H1 (cell line): ENCODE measurements around the gene TTLL5. TPM values are rescaled to one million over a fixed set of nuclear protein-coding genes. Genes with fewer than 3 reads are reported as not detected.

ENCODE experiments used
- CTCF ChIA-PET: fragments of 300-600 bp; sonication (Branson Sonifier 250); formaldehyde crosslinking; loops from one replicate; lab custom pipeline; 2021; ENCODE audit not compliant: partially characterized antibody; lab: Charles Lee
- POLR2A ChIA-PET: fragments of 300-600 bp; sonication (Branson Sonifier 250); formaldehyde crosslinking; loops from one replicate; lab custom pipeline; 2021; ENCODE audit warnings: inconsistent platforms; ENCODE audit not compliant: partially characterized antibody; lab: Charles Lee
- DNase-seq, 2 experiments: peaks; one replicate each; pipeline versions ENCODE4 v3.0.0 to v3.0.0-alpha.2; 2010 to 2022; ENCODE audit warnings: low spot score in 2 of 2, low read depth in 1 of 2, mixed read lengths in 1 of 2
- FAIRE-seq: peaks from 2 replicates; lab custom pipeline; 2011; peaks lifted over from hg19 to GRCh38; lab: Jason Lieb, UNC
- H2AFZ ChIP-seq: 2 replicates; pipeline ENCODE4 v1.8.1; 2012; ENCODE audit warnings: low read length, inconsistent platforms
- H2AK5ac ChIP-seq: 2 replicates; pipeline ENCODE4 v1.6.1; 2013; ENCODE audit warnings: low read depth, low read length
- H2BK120ac ChIP-seq: replicated peaks from 2 replicates; pipeline ENCODE3; 2013; ENCODE audit warnings: low read depth, low read length, inconsistent platforms
- H2BK12ac ChIP-seq: 2 replicates; pipeline ENCODE4 v1.6.1; 2013; ENCODE audit warnings: low read depth, low read length
- H2BK15ac ChIP-seq: 2 replicates; pipeline ENCODE4 v1.6.1; 2013; ENCODE audit warnings: low read length
- H2BK20ac ChIP-seq: 2 replicates; pipeline ENCODE4 v1.6.1; 2013; ENCODE audit warnings: low read length
- H2BK5ac ChIP-seq: 2 replicates; pipeline ENCODE4 v1.6.1; 2013; ENCODE audit warnings: low read depth, low read length
- H3K14ac ChIP-seq: 2 replicates; pipeline ENCODE4 v1.6.1; 2013; ENCODE audit warnings: inconsistent platforms; ENCODE audit not compliant: insufficient read length
- H3K18ac ChIP-seq: 2 replicates; pipeline ENCODE4 v1.6.1; 2013; ENCODE audit warnings: low read length; ENCODE audit errors: extremely low read depth
- H3K23ac ChIP-seq: 2 replicates; pipeline ENCODE4 v1.6.1; 2013; ENCODE audit warnings: inconsistent platforms; ENCODE audit not compliant: insufficient read length
- H3K23me2 ChIP-seq: 2 replicates; pipeline ENCODE4 v1.6.1; 2013; ENCODE audit warnings: low read depth, low read length
- H3K27ac ChIP-seq: 2 replicates; pipeline ENCODE4 v1.6.1; 2011; ENCODE audit warnings: low read depth, low read length, inconsistent platforms
- H3K27me3 ChIP-seq, 4 experiments: replicated peaks in 1 of 4; 1 replicate in 1 of 4; 2 replicates in 3 of 4; pipeline versions ENCODE4 v1.6.1 to v1.8.1; 2011 to 2013; ENCODE audit warnings: low read length in 3 of 4, mild to moderate bottlenecking in 3 of 4, inconsistent platforms in 2 of 4, mixed read lengths in 2 of 4, moderate library complexity in 1 of 4; ENCODE audit not compliant: control insufficient read depth in 3 of 4, insufficient read depth in 3 of 4; ENCODE audit errors: extremely low read depth in 1 of 4
- H3K36me3 ChIP-seq, 4 experiments: 2 replicates each; pipeline versions ENCODE4 v1.6.1 to v1.8.1; 2011 to 2013; ENCODE audit warnings: mild to moderate bottlenecking in 4 of 4, low read length in 3 of 4, moderate library complexity in 2 of 4, control low read depth in 1 of 4, inconsistent platforms in 1 of 4; ENCODE audit not compliant: insufficient read depth in 4 of 4, control insufficient read depth in 2 of 4
- H3K4ac ChIP-seq: replicated peaks from 2 replicates; pipeline ENCODE3; 2013; ENCODE audit warnings: low read length, low read depth, mixed read lengths, inconsistent platforms; ENCODE audit not compliant: insufficient read length
- H3K4me1 ChIP-seq, 4 experiments: replicated peaks in 1 of 4; 1 replicate in 1 of 4; 2 replicates in 3 of 4; pipeline versions ENCODE4 v1.6.1 to v1.8.1; 2011 to 2013; ENCODE audit warnings: low read length in 3 of 4, inconsistent platforms in 2 of 4, mixed read lengths in 1 of 4; ENCODE audit not compliant: insufficient read depth in 4 of 4, control insufficient read depth in 3 of 4
- H3K4me2 ChIP-seq, 2 experiments: 2 replicates each; pipeline versions ENCODE4 v1.6.1 to v1.8.1; 2011 to 2013; ENCODE audit warnings: low read depth in 2 of 2, low read length in 2 of 2, control low read depth in 1 of 2, inconsistent platforms in 1 of 2, mild to moderate bottlenecking in 1 of 2; ENCODE audit not compliant: insufficient read depth in 1 of 2
- H3K4me3 ChIP-seq, 4 experiments: fragments of 200-600, 300-600 bp in 1 of 4; sonication (generic), shearing (Covaris generic), sonication (Bioruptor Twin) in 1 of 4; 2 replicates each; pipeline versions ENCODE4 v1.5.1 to v1.8.1; 2011 to 2016; ENCODE audit warnings: low read length in 4 of 4, low read depth in 3 of 4, control low read depth in 2 of 4, inconsistent platforms in 2 of 4, mild to moderate bottlenecking in 2 of 4, mixed read lengths in 1 of 4, moderate library complexity in 1 of 4; ENCODE audit not compliant: insufficient read depth in 2 of 4; ENCODE audit errors: extremely low read depth in 1 of 4
- H3K56ac ChIP-seq: replicated peaks from 2 replicates; pipeline ENCODE3; 2013; ENCODE audit warnings: low read depth, mild to moderate bottlenecking, mixed read lengths, low read length, inconsistent platforms; ENCODE audit not compliant: insufficient read length
- H3K79me1 ChIP-seq: 2 replicates; pipeline ENCODE4 v1.6.1; 2013; ENCODE audit warnings: low read depth, low read length, control low read depth
- H3K79me2 ChIP-seq, 2 experiments: 2 replicates each; pipeline versions ENCODE4 v1.6.1 to v1.8.1; 2012 to 2013; ENCODE audit warnings: low read length in 2 of 2, mild to moderate bottlenecking in 2 of 2, inconsistent platforms in 1 of 2; ENCODE audit not compliant: insufficient read depth in 2 of 2, control insufficient read depth in 1 of 2
- H3K9ac ChIP-seq, 4 experiments: replicated peaks in 1 of 4; 1 replicate in 1 of 4; 2 replicates in 3 of 4; pipeline versions ENCODE4 v1.6.1 to v1.8.1; 2011 to 2013; ENCODE audit warnings: low read depth in 3 of 4, low read length in 3 of 4, control low read depth in 2 of 4, mild to moderate bottlenecking in 2 of 4, moderate library complexity in 2 of 4, inconsistent platforms in 1 of 4; ENCODE audit errors: extremely low read depth in 1 of 4
- H3K9me3 ChIP-seq, 2 experiments: 2 replicates each; pipeline versions ENCODE4 v1.6.1 to v1.8.1; 2012 to 2013; ENCODE audit warnings: mild to moderate bottlenecking in 2 of 2, moderate library complexity in 2 of 2, control low read depth in 1 of 2, inconsistent platforms in 1 of 2, low read depth in 1 of 2, low read length in 1 of 2, mixed read lengths in 1 of 2; ENCODE audit not compliant: insufficient read depth in 2 of 2
- H4K20me1 ChIP-seq, 2 experiments: replicated peaks in 1 of 2; 2 replicates each; pipeline versions ENCODE3 to v1.8.1; 2011 to 2013; ENCODE audit warnings: inconsistent platforms in 2 of 2, low read length in 2 of 2, mild to moderate bottlenecking in 1 of 2; ENCODE audit not compliant: insufficient read depth in 2 of 2, control insufficient read depth in 1 of 2
- H4K5ac ChIP-seq: 2 replicates; pipeline ENCODE4 v1.6.1; 2013; ENCODE audit warnings: low read length, low read depth, mixed read lengths, inconsistent platforms; ENCODE audit not compliant: insufficient read length
- H4K8ac ChIP-seq: 2 replicates; pipeline ENCODE4 v1.8.0; 2013; ENCODE audit warnings: mild to moderate bottlenecking, moderate library complexity, low read length, inconsistent platforms; ENCODE audit not compliant: insufficient read depth; ENCODE audit errors: extremely low read depth
- H4K91ac ChIP-seq: replicated peaks from 2 replicates; pipeline ENCODE3; 2013; ENCODE audit warnings: low read length, mixed read lengths, inconsistent platforms; ENCODE audit not compliant: insufficient read length
- BCL11A ChIP-seq, 2 experiments: IDR thresholded peaks; one replicate each; pipeline ENCODE4 v1.6.1; 2011; ENCODE audit warnings: low read depth in 2 of 2, low read length in 2 of 2, mild to moderate bottlenecking in 2 of 2
- CHD2 ChIP-seq: IDR thresholded peaks from 2 replicates; pipeline ENCODE4 v1.6.1; 2012; ENCODE audit warnings: low read length, improper control_type of control experiment
- CTCF ChIP-seq, 3 experiments: IDR thresholded peaks; 1 replicate in 2 of 3; 2 replicates in 1 of 3; pipeline versions ENCODE4 v1.5.1 to v1.6.1; 2011; ENCODE audit warnings: low read length in 3 of 3, mild to moderate bottlenecking in 3 of 3, inconsistent platforms in 2 of 3, low read depth in 1 of 3, moderate library complexity in 1 of 3; ENCODE audit not compliant: insufficient read depth in 1 of 3; ENCODE audit errors: control extremely low read depth in 1 of 3
- HDAC6 ChIP-seq: IDR thresholded peaks from one replicate; pipeline ENCODE4 v1.7.1; 2012; ENCODE audit warnings: low read depth, mild to moderate bottlenecking, inconsistent platforms, low read length, moderate library complexity
- KDM5A ChIP-seq: fragments of 200-600 bp; IDR thresholded peaks from 2 replicates; pipeline ENCODE4 v1.7.1; 2012; ENCODE audit warnings: mild to moderate bottlenecking, low read length, inconsistent platforms, mixed read lengths
- RAD21 ChIP-seq, 2 experiments: IDR thresholded peaks in 1 of 2; conservative IDR thresholded peaks in 1 of 2; 2 replicates each; pipeline ENCODE4 v1.6.1; 2011; ENCODE audit warnings: low read depth in 2 of 2, low read length in 2 of 2, improper control_type of control experiment in 1 of 2, inconsistent platforms in 1 of 2, mild to moderate bottlenecking in 1 of 2, moderate library complexity in 1 of 2
- RFX5 ChIP-seq: IDR thresholded peaks from 2 replicates; pipeline ENCODE4 v1.6.1; 2011; ENCODE audit warnings: low read depth, low read length, improper control_type of control experiment, borderline replicate concordance
- SAP30 ChIP-seq: fragments of 300-600 bp; sonication (generic); IDR thresholded peaks from 2 replicates; pipeline ENCODE4 v1.7.1; 2012; ENCODE audit warnings: low read length, moderate library complexity, mild to moderate bottlenecking, inconsistent platforms; ENCODE audit not compliant: insufficient read depth, insufficient replicate concordance
- WGBS, 2 experiments: shearing (Covaris generic) in 1 of 2; methylation state at CpG; one replicate each; pipeline versions ENCODE4 v1.1.6 to v1.1.7; 2013 to 2015; ENCODE audit warnings: low lambda C conversion rate in 2 of 2, mixed read lengths in 2 of 2, inconsistent platforms in 1 of 2, low coverage in 1 of 2, missing lambda C conversion rate in 1 of 2; ENCODE audit not compliant: insufficient replicate concordance in 2 of 2, insufficient coverage in 1 of 2, insufficient read length in 1 of 2; ENCODE audit errors: extremely low coverage in 1 of 2, missing lambda C conversion rate in 1 of 2; 5-methylcytosine and 5-hydroxymethylcytosine counted together
- polyA plus RNA-seq, 7 experiments: library from polyadenylated mRNA; depleted of rRNA in 3 of 7; stranded (reverse) in 5 of 7; unstranded in 2 of 7; fragments of >200 nt in 5 of 7; fragments of 200-250 nt in 2 of 7; gene quantifications; 1 replicate in 5 of 7; 2 replicates in 1 of 7; 4 replicates in 1 of 7; pipeline versions ENCODE4 v1.2.1 to v1.2.3, GENCODE V29; 2011 to 2013; ENCODE audit warnings: missing spikeins in 2 of 7, mixed read lengths in 2 of 7
- total RNA-seq: library from RNA; stranded (reverse); fragmentation: NEBNext Ultra II Directional; extraction: Animal tissue kit (Norgen Biotek cat#: 25700); gene quantifications from 2 replicates; pipeline ENCODE4 v1.2.1, GENCODE V29; 2021

Gene TTLL5
- total and polyA plus RNA-seq, 2 of the 8 experiments (the other 6 are each of a cell fraction or from before 2014, with no cell fraction given), result 16.1 to 45.9 TPM

- H2BK20ac ChIP-seq, result no peak overlapping the region
These were observed 199.6 kb downstream of the TTLL5 start for GRCh38 chr14:75860561-75861160.

More at GRCh38 chr14:75860561-75861160, 199.6 kb downstream of the TTLL5 start:
- ChIA-PET POLR2A (no interaction called here), CTCF (interaction anchor here (0.8 to 2.1 kb wide), 17 partner anchors 12 to 172 kb away, joined by 3 to 8 read pairs (median 3); no protein-coding TSS in a partner anchor)
- no peak overlapping the region for H3K56ac ChIP-seq
- H3K27me3 ChIP-seq, result peaks cover 11 to 27% (median 25%) of the 10 kb centered on the region in 4 experiments
- no peak overlapping the region for H2AK5ac ChIP-seq
- no peak overlapping the region for H2BK5ac ChIP-seq
- no peak overlapping the region for H4K5ac ChIP-seq
- no peak overlapping the region for H2BK120ac ChIP-seq
- H2AFZ ChIP-seq, result no peak overlapping the region
- WGBS, 2 experiments, result 51% methylated on average over 5 of the region's 5 CpGs; no CpG with 5 or more reads in 1 of the 2 experiments
- no peak overlapping the region for H3K23ac ChIP-seq
- no peaks in the 10 kb centered on the region for H3K23me2 ChIP-seq
- H3K9ac ChIP-seq, result no peak overlapping the region
- no peak overlapping the region for H3K4ac ChIP-seq
- peak overlapping the region; percentile 35 to 58 for H3K4me2 ChIP-seq
- peaks cover 2 to 11% (median 5%) of the 10 kb centered on the region in 4 experiments; a peak in 3 of 7 replicates for H3K4me1 ChIP-seq
- no peak overlapping the region for H2BK12ac ChIP-seq
- H4K8ac ChIP-seq, result no peak overlapping the region
- H3K14ac ChIP-seq, result no peak overlapping the region
- H3K36me3 ChIP-seq, result no peaks in the 10 kb centered on the region; a peak in 1 of 8 replicates
- peaks cover 2% of the 10 kb centered on the region in 2 experiments for H4K20me1 ChIP-seq
- no peak for FAIRE-seq
- no peaks in the 10 kb centered on the region for H3K79me1 ChIP-seq
- no peaks in the 10 kb centered on the region for H3K9me3 ChIP-seq
- no peak overlapping the region for H4K91ac ChIP-seq
- H2BK15ac ChIP-seq, result no peak overlapping the region
- peak overlapping the region in 1 of 4 experiments; percentile 22; a peak in 1 of 8 replicates for H3K4me3 ChIP-seq
- no peak overlapping the region for H3K27ac ChIP-seq
- H3K18ac ChIP-seq, result no peak overlapping the region
- no peak for DNase-seq
- TF ChIP-seq RAD21 (IDR thresholded peaks at IDR 0.05 in 1 of 2, conservative IDR thresholded peaks at IDR 0.05 in 1 of 2; ENCODE audit: low read depth in 2 of 2, low read length in 2 of 2) (peak; percentile 4 to 37; a peak in 2 of 4 replicates), SAP30 (no peak), HDAC6 (no peak), KDM5A (no peak), BCL11A (IDR thresholded peaks at IDR 0.05; ENCODE audit: low read depth in 2 of 2, low read length in 2 of 2) (no peak), RFX5 (no peak), CTCF (IDR thresholded peaks at IDR 0.05; ENCODE audit: control extremely low read depth in 1 of 3, insufficient read depth in 1 of 3, low read depth in 1 of 3, low read length in 3 of 3) (peak in 1 of 3 experiments; percentile 18; a peak in 2 of 4 replicates), CHD2 (no peak)
- no peaks in the 10 kb centered on the region for H3K79me2 ChIP-seq
